OCI-LY3 (cell line): ENCODE results near the gene DCLK3.

ENCODE experiments used
- H2AFZ ChIP-seq: fragments of 200-600, 300-600 bp; shearing (Covaris generic); 2 replicates; pipeline ENCODE4 v1.6.0; 2014; ENCODE audit warnings: antibody characterized with exemption, low read depth, low read length
- H3K27ac ChIP-seq: fragments of 200-600, 300-600 bp; sonication (generic); 2 replicates; pipeline ENCODE4 v1.5.1; 2014; ENCODE audit warnings: mild to moderate bottlenecking, low read length, moderate library complexity, mixed read lengths
- H3K27me3 ChIP-seq: fragments of 200-600, 300-600 bp; sonication (generic); 2 replicates; pipeline ENCODE4 v1.6.1; 2014; ENCODE audit warnings: low read depth, low read length, mixed read lengths
- H3K36me3 ChIP-seq: fragments of 200-600, 300-600 bp; sonication (generic); replicated peaks from 2 replicates; pipeline ENCODE3; 2014; ENCODE audit warnings: low read depth, low read length, mixed read lengths
- H3K4me1 ChIP-seq: fragments of 300-600, 200-600 bp; sonication (generic); 2 replicates; pipeline ENCODE4 v1.6.1; 2014; ENCODE audit warnings: low read length, mixed read lengths
- H3K4me2 ChIP-seq: fragments of 200-600, 300-600 bp; sonication (generic); 2 replicates; pipeline ENCODE4 v1.6.1; 2014; ENCODE audit warnings: low read length, mixed read lengths
- H3K4me3 ChIP-seq: fragments of 300-600, 200-600 bp; sonication (generic); 2 replicates; pipeline ENCODE4 v1.5.1; 2014; ENCODE audit warnings: antibody characterized with exemption, mild to moderate bottlenecking, low read length, moderate library complexity
- H3K79me2 ChIP-seq: fragments of 300-600, 200-600 bp; shearing (Covaris generic); 2 replicates; pipeline ENCODE4 v1.6.1; 2014; ENCODE audit warnings: mild to moderate bottlenecking, low read length, mixed read lengths
- H3K9ac ChIP-seq: fragments of 300-600, 200-600 bp; shearing (Covaris generic); 2 replicates; pipeline ENCODE4 v1.6.0; 2014; ENCODE audit warnings: mild to moderate bottlenecking, low read length, moderate library complexity
- H3K9me3 ChIP-seq: fragments of 200-600, 300-600 bp; shearing (Covaris generic); 2 replicates; pipeline ENCODE4 v1.6.1; 2014; ENCODE audit warnings: low read length, mixed read lengths; ENCODE audit not compliant: insufficient read depth
- H4K20me1 ChIP-seq: fragments of 200-600, 300-600 bp; sonication (generic); 2 replicates; pipeline ENCODE4 v1.6.1; 2016; ENCODE audit warnings: low read length, mixed read lengths; ENCODE audit not compliant: insufficient read depth
- EZH2phosphoT487 ChIP-seq: fragments of 200-600 bp; shearing (Covaris generic); IDR thresholded peaks from 2 replicates; pipeline ENCODE4 v1.6.1; 2018; ENCODE audit warnings: antibody characterized with exemption, mixed run types, low read depth
- TF ChIP-seq, protein P1 (sequence below): fragments of 200-600, 300-600 bp; sonication (generic); IDR thresholded peaks from 2 replicates; pipeline ENCODE4 v1.5.1; 2014; ENCODE audit warnings: antibody characterized with exemption, low read length, low read depth

DCLK3 gene

DNA sequence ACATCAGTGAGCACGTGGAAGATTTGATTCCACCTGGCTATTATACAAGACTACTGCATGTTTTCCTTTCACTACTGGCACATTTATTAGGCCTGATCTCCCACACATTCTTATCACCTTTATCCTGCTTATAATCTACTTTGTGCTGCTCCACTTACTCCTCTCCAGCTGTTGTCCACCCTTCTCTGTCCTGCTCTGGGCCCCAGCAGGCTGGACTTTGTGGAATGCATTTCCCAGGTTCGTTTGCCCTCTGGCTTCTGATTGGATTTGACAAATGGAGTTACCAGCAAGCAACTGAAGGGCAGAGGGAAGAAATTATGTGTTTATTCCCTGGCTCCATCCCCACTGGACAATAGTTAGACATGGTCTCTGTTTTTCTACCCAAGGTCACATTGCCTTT, 75.5 kb downstream of the DCLK3 start:
- Histone ChIP-seq H3K4me1 (peaks cover 3% of the 10 kb centered on the region; the same call in 1 of the 2 replicates), H3K9ac (no peak overlapping the region), H3K4me2 (no peak overlapping the region), H3K36me3 (no peaks in the 10 kb centered on the region), H3K27ac (no peak overlapping the region), H2AFZ (no peak overlapping the region), H3K9me3 (0 out of 2 replicates have a peak, but pooled peaks cover 3% of the 10 kb centered on the region), H3K79me2 (no peaks in the 10 kb centered on the region), H3K4me3 (no peak overlapping the region), H4K20me1 (no peaks in the 10 kb centered on the region), H3K27me3 (no peaks in the 10 kb centered on the region)
- TF ChIP-seq, protein P1, sequence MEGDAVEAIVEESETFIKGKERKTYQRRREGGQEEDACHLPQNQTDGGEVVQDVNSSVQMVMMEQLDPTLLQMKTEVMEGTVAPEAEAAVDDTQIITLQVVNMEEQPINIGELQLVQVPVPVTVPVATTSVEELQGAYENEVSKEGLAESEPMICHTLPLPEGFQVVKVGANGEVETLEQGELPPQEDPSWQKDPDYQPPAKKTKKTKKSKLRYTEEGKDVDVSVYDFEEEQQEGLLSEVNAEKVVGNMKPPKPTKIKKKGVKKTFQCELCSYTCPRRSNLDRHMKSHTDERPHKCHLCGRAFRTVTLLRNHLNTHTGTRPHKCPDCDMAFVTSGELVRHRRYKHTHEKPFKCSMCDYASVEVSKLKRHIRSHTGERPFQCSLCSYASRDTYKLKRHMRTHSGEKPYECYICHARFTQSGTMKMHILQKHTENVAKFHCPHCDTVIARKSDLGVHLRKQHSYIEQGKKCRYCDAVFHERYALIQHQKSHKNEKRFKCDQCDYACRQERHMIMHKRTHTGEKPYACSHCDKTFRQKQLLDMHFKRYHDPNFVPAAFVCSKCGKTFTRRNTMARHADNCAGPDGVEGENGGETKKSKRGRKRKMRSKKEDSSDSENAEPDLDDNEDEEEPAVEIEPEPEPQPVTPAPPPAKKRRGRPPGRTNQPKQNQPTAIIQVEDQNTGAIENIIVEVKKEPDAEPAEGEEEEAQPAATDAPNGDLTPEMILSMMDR, result no peak
- TF ChIP-seq EZH2phosphoT487, result no peak

DNA sequence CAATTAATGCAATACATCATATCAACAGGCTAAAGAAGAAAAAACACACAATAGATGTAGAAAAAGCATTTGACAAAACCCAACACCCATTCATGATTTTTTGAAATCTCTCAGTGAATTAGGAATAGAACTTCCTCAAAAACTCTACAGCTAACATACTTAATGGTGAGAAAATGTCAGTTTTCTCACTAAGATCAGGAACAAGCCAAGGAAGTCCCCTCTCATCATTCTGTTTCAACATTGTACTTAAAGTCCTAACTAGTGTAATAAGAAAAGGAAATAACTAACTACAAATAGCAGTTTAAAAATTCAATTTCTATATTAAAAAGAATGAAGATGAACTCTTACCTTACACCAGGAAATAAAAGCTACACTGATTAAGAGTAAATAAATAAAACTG, 77.8 kb downstream of the DCLK3 start:
- Histone ChIP-seq H3K4me3 (no peak overlapping the region), H3K9ac (no peak overlapping the region), H3K27ac (no peak overlapping the region), H3K27me3 (no peaks in the 10 kb centered on the region), H3K9me3 (peaks cover 7% of the 10 kb centered on the region; the same call in 1 of the 2 replicates), H2AFZ (no peak overlapping the region), H3K4me1 (peaks cover 9% of the 10 kb centered on the region), H3K79me2 (no peaks in the 10 kb centered on the region), H3K4me2 (no peak overlapping the region), H4K20me1 (no peaks in the 10 kb centered on the region), H3K36me3 (peaks cover 5% of the 10 kb centered on the region)
- TF ChIP-seq, protein P1, result no peak
- TF ChIP-seq EZH2phosphoT487, result no peak

DNA sequence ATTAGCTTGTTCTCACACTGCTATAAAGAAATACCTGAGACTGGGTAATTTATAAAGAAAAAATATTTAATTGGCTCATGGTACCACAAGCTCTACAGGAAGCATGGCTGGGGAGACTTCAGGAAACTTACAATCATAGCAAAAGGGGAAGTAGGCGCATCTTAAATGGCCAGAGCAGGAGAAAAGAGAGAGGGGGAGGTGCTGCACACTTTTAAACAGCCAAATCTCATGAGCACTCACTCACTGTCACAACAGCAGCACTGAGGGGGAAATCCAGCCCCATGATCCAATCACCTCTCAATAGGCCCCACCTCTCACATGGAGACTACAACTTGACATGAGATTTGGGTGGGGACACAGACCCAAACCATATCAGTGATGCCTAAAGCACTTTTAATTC, 82.5 kb downstream of the DCLK3 start:
- Histone ChIP-seq H2AFZ (no peak overlapping the region), H4K20me1 (no peaks in the 10 kb centered on the region), H3K9me3 (peaks cover 46% of the 10 kb centered on the region), H3K9ac (no peak overlapping the region), H3K4me2 (no peak overlapping the region), H3K4me3 (no peak overlapping the region), H3K27ac (peak overlapping the region; percentile 37; the same call in 1 of the 2 replicates), H3K79me2 (no peaks in the 10 kb centered on the region), H3K27me3 (no peaks in the 10 kb centered on the region), H3K36me3 (peaks cover 34% of the 10 kb centered on the region), H3K4me1 (peaks cover 16% of the 10 kb centered on the region)
- TF ChIP-seq, protein P1, result no peak
- TF ChIP-seq EZH2phosphoT487, result no peak

DNA sequence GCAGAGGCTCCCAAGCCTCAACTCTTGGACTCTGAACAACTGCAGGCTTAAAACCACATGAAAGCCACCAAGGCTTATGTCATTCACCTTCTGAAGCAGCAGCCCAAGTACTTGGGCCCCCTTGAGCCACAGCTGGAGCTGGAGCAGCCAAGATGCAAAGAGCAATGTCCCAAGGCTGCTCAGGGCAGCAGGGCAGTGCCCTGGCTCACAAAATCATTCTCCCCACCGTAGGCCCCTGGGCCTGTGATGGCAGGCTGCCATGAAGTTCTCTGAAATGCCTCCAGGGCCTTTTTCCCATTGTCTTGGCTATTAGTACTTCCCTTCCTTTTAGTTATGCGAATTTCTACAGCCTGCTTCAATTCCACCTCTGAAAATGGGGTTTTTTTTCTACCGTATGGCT, 83.4 kb downstream of the DCLK3 start:
- no peak overlapping the region for H2AFZ ChIP-seq
- peaks cover 34% of the 10 kb centered on the region for H3K36me3 ChIP-seq
- no peaks in the 10 kb centered on the region for H3K79me2 ChIP-seq
- H3K4me1 ChIP-seq, result peaks cover 13% of the 10 kb centered on the region
- no peak overlapping the region for H3K9ac ChIP-seq
- H3K9me3 ChIP-seq, result peaks cover 46% of the 10 kb centered on the region
- H3K4me3 ChIP-seq, result no peak overlapping the region
- no peak for TF ChIP-seq EZH2phosphoT487
- TF ChIP-seq, protein P1, result no peak
- H3K27ac ChIP-seq, result no peak overlapping the region
- no peaks in the 10 kb centered on the region for H3K27me3 ChIP-seq
- H3K4me2 ChIP-seq, result no peak overlapping the region
- H4K20me1 ChIP-seq, result no peaks in the 10 kb centered on the region
